ENCODE data around the gene MYZAP. TPM values are rescaled to one million over a fixed set of nuclear protein-coding genes. Genes with fewer than 3 reads are reported as not detected.

The MYZAP gene
- total RNA-seq, 1 donor from 2014 or later: 934 TPM

GRCh38 chr15:57575363-57575762 lies 16.3 kb upstream of the MYZAP start:
- Histone ChIP-seq H3K27me3 (ENCODE audit: low read depth) (no peaks in the 10 kb centered on the region), H3K27ac (replicated peaks) (no peak overlapping the region), H3K4me1 (peaks cover 9% of the 10 kb centered on the region), H3K4me3 (no peak overlapping the region), H3K9me3 (replicated peaks) (no peaks in the 10 kb centered on the region), H3K36me3 (no peaks in the 10 kb centered on the region)
- DNase-seq: no peak
- intact Hi-C loops (cut with micrococcal nuclease): no loop called here
- TF ChIP-seq, protein P1, sequence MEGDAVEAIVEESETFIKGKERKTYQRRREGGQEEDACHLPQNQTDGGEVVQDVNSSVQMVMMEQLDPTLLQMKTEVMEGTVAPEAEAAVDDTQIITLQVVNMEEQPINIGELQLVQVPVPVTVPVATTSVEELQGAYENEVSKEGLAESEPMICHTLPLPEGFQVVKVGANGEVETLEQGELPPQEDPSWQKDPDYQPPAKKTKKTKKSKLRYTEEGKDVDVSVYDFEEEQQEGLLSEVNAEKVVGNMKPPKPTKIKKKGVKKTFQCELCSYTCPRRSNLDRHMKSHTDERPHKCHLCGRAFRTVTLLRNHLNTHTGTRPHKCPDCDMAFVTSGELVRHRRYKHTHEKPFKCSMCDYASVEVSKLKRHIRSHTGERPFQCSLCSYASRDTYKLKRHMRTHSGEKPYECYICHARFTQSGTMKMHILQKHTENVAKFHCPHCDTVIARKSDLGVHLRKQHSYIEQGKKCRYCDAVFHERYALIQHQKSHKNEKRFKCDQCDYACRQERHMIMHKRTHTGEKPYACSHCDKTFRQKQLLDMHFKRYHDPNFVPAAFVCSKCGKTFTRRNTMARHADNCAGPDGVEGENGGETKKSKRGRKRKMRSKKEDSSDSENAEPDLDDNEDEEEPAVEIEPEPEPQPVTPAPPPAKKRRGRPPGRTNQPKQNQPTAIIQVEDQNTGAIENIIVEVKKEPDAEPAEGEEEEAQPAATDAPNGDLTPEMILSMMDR (IDR thresholded peaks at IDR 0.05; ENCODE audit: borderline replicate concordance): no peak

GRCh38 chr15:57578288-57578900 lies 13.3 kb upstream of the MYZAP start:
- TF ChIP-seq, protein P1 (IDR thresholded peaks at IDR 0.05; ENCODE audit: borderline replicate concordance): no peak

DNA sequence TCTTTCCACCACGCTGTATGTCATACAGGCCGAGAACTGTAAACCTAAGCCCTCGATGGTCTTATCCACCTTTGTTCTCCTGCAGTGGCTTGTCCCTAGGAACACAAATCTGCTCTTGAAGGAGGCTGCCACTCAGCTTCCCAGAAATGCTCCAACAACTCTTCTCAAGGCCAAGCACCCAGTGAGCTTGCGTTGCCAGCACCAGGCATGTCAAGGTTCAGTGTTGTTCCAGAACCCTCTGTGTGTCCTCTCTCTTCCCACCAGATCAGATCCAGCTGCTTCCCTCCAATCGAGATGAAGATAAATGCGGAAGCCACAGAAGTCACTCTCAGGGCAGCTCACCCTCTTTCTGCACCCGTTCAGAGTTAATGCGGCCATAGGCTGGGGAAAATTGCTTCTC lies 11.3 kb upstream of the MYZAP start:
- Histone ChIP-seq H3K27me3 (ENCODE audit: low read depth) (no peaks in the 10 kb centered on the region), H3K4me3 (no peak overlapping the region), H3K9me3 (replicated peaks) (peaks cover 14% of the 10 kb centered on the region), H3K36me3 (no peaks in the 10 kb centered on the region), H3K4me1 (peaks cover 9% of the 10 kb centered on the region), H3K27ac (replicated peaks) (no peak overlapping the region)
- TF ChIP-seq, protein P1 (IDR thresholded peaks at IDR 0.05; ENCODE audit: borderline replicate concordance): no peak
- intact Hi-C loops (cut with micrococcal nuclease): no loop called here
- DNase-seq: no peak

More at GRCh38 chr15:57578288-57578900, 13.3 kb upstream of the MYZAP start:
- peaks cover 9% of the 10 kb centered on the region for H3K9me3 ChIP-seq (replicated peaks)
- DNase-seq: no peak
- no peaks in the 10 kb centered on the region for H3K36me3 ChIP-seq
- no peak overlapping the region for H3K4me3 ChIP-seq
- H3K27me3 ChIP-seq (ENCODE audit: low read depth): no peaks in the 10 kb centered on the region
- H3K4me1 ChIP-seq: peaks cover 9% of the 10 kb centered on the region
- no peak overlapping the region for H3K27ac ChIP-seq (replicated peaks)
- intact Hi-C loops (cut with micrococcal nuclease): no loop called here

DNA sequence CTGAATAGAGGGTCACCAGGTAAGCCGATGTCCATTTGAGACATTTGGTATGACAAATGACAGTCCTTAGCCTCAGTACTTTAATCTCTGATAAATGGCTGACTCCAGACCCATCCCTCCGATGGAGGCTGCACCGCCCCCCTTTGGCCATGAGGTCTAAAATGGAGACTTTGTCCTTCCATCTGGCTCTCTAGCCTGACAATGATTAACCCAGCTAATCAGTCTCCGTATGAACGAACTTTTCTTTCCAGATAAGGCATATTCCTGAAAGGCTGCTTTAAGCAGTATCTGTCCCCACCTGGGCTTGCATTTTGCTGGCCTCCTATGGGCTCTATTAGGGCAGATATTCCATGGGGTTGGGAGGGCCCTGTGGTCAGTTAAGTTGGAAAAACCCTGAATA lies 10.8 kb upstream of the MYZAP start:
- H3K4me1 ChIP-seq: peaks cover 9% of the 10 kb centered on the region
- DNase-seq: no peak
- no peaks in the 10 kb centered on the region for H3K27me3 ChIP-seq (ENCODE audit: low read depth)
- H3K4me3 ChIP-seq: no peak overlapping the region
- H3K9me3 ChIP-seq (replicated peaks): peaks cover 14% of the 10 kb centered on the region
- TF ChIP-seq, protein P1 (IDR thresholded peaks at IDR 0.05; ENCODE audit: borderline replicate concordance): no peak
- H3K36me3 ChIP-seq: no peaks in the 10 kb centered on the region
- intact Hi-C loops (cut with micrococcal nuclease): no loop called here
- no peak overlapping the region for H3K27ac ChIP-seq (replicated peaks)

DNA sequence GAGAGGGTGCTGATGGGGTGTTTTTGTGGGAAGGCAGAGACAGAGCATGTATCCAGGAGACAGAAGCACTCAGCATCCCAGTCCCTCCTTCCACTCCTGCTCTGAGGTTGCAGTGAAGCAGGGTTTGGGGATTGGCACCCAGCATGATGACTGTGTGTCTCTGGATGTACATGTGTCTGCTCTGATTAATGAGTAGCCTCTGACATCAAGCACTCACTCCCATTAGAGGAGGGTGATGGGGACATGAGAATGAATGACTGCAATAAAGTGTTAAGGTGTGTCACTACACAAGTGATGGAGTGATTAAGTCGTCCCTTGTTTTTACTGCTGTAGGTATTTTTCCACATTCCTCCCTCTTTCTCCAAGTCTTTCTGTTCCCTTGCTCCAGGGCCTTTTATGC lies 9.6 kb upstream of the MYZAP start:
- DNase-seq: no peak
- H3K9me3 ChIP-seq (replicated peaks): peaks cover 14% of the 10 kb centered on the region
- no peak overlapping the region for H3K27ac ChIP-seq (replicated peaks)
- no peak overlapping the region for H3K4me3 ChIP-seq
- peaks cover 16% of the 10 kb centered on the region for H3K4me1 ChIP-seq
- H3K27me3 ChIP-seq (ENCODE audit: low read depth): no peaks in the 10 kb centered on the region
- H3K36me3 ChIP-seq: no peaks in the 10 kb centered on the region
- TF ChIP-seq, protein P1 (IDR thresholded peaks at IDR 0.05; ENCODE audit: borderline replicate concordance): no peak
- intact Hi-C loops (cut with micrococcal nuclease): no loop called here
